ENCODE data around the gene LDB2.

Gene LDB2

DNA sequence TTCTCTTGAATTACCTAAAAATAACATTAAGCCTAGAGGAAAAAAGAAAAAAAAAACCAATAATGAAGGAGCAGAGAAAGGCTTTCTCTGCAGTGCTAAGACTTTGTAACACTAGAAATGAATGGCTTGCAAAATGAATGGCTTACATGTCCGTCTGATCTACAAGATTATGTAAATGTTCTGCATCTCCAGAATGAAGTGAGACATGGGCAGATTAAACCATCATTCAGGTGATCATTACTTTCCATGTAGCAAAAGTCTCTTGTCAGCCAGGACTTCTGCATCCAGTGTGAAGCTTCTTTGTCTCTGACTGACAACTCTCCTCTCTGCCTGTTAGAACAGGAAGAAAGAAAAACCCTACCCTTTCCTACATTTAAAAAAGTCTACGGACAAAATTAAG lies 304.3 kb downstream of the LDB2 start:
- TF ChIP-seq CTCF (IDR thresholded peaks at IDR 0.05; ENCODE audit: extremely low read depth, missing control alignments), result no peak
- DNase-seq (ENCODE audit: low spot score), result no peak

DNA sequence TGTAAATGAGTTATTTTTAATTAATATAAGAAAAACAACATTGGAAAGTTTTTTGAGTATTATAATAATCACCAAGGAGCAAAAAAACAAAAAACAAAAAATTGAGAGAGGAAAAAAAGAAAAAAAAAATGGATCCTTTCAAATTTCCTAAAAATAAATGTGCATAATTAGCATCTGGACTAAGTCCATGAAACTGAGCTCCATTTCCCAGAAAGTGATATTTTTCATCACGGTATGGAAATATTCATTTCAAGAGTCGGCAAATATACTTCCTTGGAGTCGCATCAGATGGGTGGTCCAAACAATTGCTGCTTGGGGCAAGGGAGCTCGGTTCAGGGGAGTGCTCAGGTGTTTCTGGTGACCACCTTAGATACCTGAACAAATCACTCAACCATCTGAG lies 305.1 kb downstream of the LDB2 start:
- DNase-seq (ENCODE audit: low spot score), result no peak

DNA sequence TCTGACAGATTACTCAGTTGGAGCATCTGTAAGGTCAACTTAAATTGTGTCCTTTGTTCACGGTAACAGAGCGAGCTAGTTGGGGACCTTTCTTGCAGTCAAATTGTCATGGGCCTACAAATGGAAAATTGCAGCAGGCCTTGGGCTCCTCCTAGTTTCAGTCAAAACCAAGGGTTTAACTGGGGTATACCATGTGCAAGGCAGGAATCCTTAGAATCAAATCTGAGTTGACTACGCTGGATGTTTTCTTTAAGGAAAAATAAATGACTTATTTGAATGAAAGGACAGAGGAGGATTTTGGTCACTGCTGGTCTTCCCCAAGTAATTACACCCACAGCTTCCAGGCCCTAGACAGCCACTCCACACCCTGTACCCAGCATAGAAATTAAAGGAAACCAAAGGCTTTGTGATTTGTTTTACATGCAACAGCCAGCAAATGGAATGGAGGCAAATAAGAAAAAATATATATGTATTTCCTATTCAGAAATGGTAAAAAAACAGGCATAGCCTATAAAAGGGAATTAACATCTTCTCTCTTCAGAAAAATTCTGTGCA lies 307.1 kb downstream of the LDB2 start:
- TF ChIP-seq CTCF (IDR thresholded peaks at IDR 0.05; ENCODE audit: extremely low read depth, missing control alignments), result no peak

More for the DNA sequence above, 305.1 kb downstream of the LDB2 start:
- TF ChIP-seq CTCF (IDR thresholded peaks at IDR 0.05; ENCODE audit: extremely low read depth, missing control alignments), result no peak

GRCh38 chr4:16590797-16591196 lies 307.6 kb downstream of the LDB2 start:
- DNase-seq (ENCODE audit: low spot score), result no peak
- no peak for TF ChIP-seq CTCF (IDR thresholded peaks at IDR 0.05; ENCODE audit: extremely low read depth, missing control alignments)

More for the DNA sequence above, 307.1 kb downstream of the LDB2 start:
- DNase-seq (ENCODE audit: low spot score), result no peak

- TF ChIP-seq CTCF (IDR thresholded peaks at IDR 0.05; ENCODE audit: extremely low read depth, missing control alignments), result no peak
- DNase-seq (ENCODE audit: low spot score), result no peak
These were observed 309.8 kb downstream of the LDB2 start for GRCh38 chr4:16588651-16589050.

DNA sequence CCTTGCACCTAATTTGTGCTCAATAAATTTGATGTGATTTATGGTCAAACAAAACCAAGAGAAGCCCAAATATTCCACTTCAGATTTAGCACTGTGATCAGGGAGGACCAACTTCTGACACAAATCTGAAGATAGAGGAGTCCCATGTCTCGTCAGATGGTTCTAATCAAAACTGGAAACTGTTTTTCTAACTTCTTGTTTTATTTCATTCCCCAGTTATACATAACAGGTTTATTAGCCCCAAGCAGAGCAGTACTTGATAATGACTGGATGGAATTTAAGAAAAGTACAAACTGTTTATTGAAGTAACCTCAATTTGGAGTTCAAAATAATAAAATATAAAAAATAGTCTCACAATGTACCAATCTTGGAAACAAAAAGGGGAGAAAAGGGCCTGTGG lies 310.3 kb downstream of the LDB2 start:
- DNase-seq (ENCODE audit: low spot score), result no peak
- no peak for TF ChIP-seq CTCF (IDR thresholded peaks at IDR 0.05; ENCODE audit: extremely low read depth, missing control alignments)

GRCh38 chr4:16585053-16585452 lies 313.4 kb downstream of the LDB2 start:
- no peak for TF ChIP-seq CTCF (IDR thresholded peaks at IDR 0.05; ENCODE audit: extremely low read depth, missing control alignments)
- DNase-seq (ENCODE audit: low spot score), result no peak

Measured in GM20000 (cell line).